K562 (cell line): ENCODE data around the gene PYGB. TPM values are rescaled to one million over a fixed set of nuclear protein-coding genes. Genes with fewer than 3 reads are reported as not detected.

ENCODE experiments used
- ATAC-seq: fragments of 200-7000 bp; cut with Tn5 transposase; 3 replicates; pipeline ENCODE4 v1.9.1; 2020; ENCODE audit warnings: moderate library complexity
- BruUV-seq: library from RNA; stranded (reverse); fragments of 400-500 nt; replicated peaks from 2 replicates; lab custom pipeline; 2021; lab: Mats Ljungman, UMichigan
- CTCF ChIA-PET: fragments of 300-600 bp; formaldehyde crosslinking; extraction: SDS; loops from one replicate; lab custom pipeline; 2021; ENCODE audit warnings: low intra/inter-chr PET ratio; lab: Yijun Ruan, JAX
- POLR2A ChIA-PET: fragments of 300-600, 350-650 bp; sonication (Branson Sonifier 250); formaldehyde crosslinking; extraction: SDS; loops from one replicate; lab custom pipeline; 2021; ENCODE audit warnings: antibody characterized with exemption, inconsistent platforms; lab: Yijun Ruan, JAX
- DNase-seq, 4 experiments: peaks; one replicate each; pipeline versions ENCODE4 v3.0.0 to v3.0.0-alpha.2; 2011 to 2018; ENCODE audit warnings: low spot score in 3 of 4, mixed read lengths in 3 of 4; ENCODE audit errors: extremely low read depth in 1 of 4
- FAIRE-seq: peaks from 2 replicates; lab custom pipeline; 2011; peaks lifted over from hg19 to GRCh38; lab: Jason Lieb, UNC
- H2AFZ ChIP-seq: 2 replicates; pipeline ENCODE4 v1.6.0; 2011; ENCODE audit warnings: low read depth, low read length, control low read depth, inconsistent platforms
- H3K27ac ChIP-seq: fragments of 200-600 bp; 3 replicates; pipeline ENCODE4 v1.8.0; 2011; ENCODE audit warnings: low read depth, mild to moderate bottlenecking, control low read depth, inconsistent platforms, low read length, moderate library complexity, mixed read lengths; ENCODE audit errors: extremely low read depth
- H3K27me3 ChIP-seq, 2 experiments: fragments of 300-600 bp in 1 of 2; 2 replicates in 1 of 2; 3 replicates in 1 of 2; pipeline versions ENCODE4 v1.6.0 to v1.8.0; 2011; ENCODE audit warnings: inconsistent platforms in 2 of 2, low read length in 2 of 2, mild to moderate bottlenecking in 1 of 2, mixed read lengths in 1 of 2, moderate library complexity in 1 of 2; ENCODE audit not compliant: control insufficient read depth in 2 of 2, insufficient read depth in 2 of 2
- H3K36me3 ChIP-seq: fragments of 300-600 bp; 3 replicates; pipeline ENCODE4 v1.8.0; 2011; ENCODE audit warnings: mild to moderate bottlenecking, low read length, inconsistent platforms; ENCODE audit not compliant: control insufficient read depth, insufficient read depth
- H3K4me1 ChIP-seq, 2 experiments: fragments of 200-600 bp in 1 of 2; replicated peaks in 1 of 2; 2 replicates in 1 of 2; 3 replicates in 1 of 2; pipeline versions ENCODE4 v1.5.1 to v1.8.0; 2011; ENCODE audit warnings: inconsistent platforms in 2 of 2, low read length in 2 of 2, mild to moderate bottlenecking in 1 of 2, mixed read lengths in 1 of 2, moderate library complexity in 1 of 2; ENCODE audit not compliant: control insufficient read depth in 2 of 2, insufficient read depth in 2 of 2
- H3K4me2 ChIP-seq: 2 replicates; pipeline ENCODE4 v1.6.1; 2011; ENCODE audit warnings: low read length, control low read depth, inconsistent platforms, mixed read lengths; ENCODE audit not compliant: insufficient read depth
- H3K4me3 ChIP-seq: fragments of 200-600 bp; sonication (generic), shearing (Covaris generic); 2 replicates; pipeline ENCODE4 v1.5.1; 2016; ENCODE audit warnings: control low read depth, inconsistent platforms
- H3K79me2 ChIP-seq: fragments of 200-600 bp; 3 replicates; pipeline ENCODE4 v1.8.0; 2011; ENCODE audit warnings: low read length, inconsistent platforms; ENCODE audit not compliant: control insufficient read depth, insufficient read depth
- H3K9ac ChIP-seq, 2 experiments: 2 replicates each; pipeline versions ENCODE4 v1.6.0 to v1.6.1; 2011; ENCODE audit warnings: low read depth in 2 of 2, low read length in 2 of 2, control low read depth in 1 of 2, inconsistent platforms in 1 of 2, mild to moderate bottlenecking in 1 of 2, mixed read lengths in 1 of 2; ENCODE audit not compliant: insufficient read depth in 1 of 2
- H3K9me1 ChIP-seq: one replicate; pipeline ENCODE4 v1.6.0; 2011; ENCODE audit warnings: inconsistent platforms, mild to moderate bottlenecking, low read length, moderate library complexity; ENCODE audit not compliant: control insufficient read depth, insufficient read depth
- H3K9me3 ChIP-seq: replicated peaks from 2 replicates; pipeline ENCODE4 v1.5.1; 2011; ENCODE audit warnings: low read depth, low read length, inconsistent platforms; ENCODE audit not compliant: control insufficient read depth, insufficient read depth
- H4K20me1 ChIP-seq: replicated peaks from 2 replicates; pipeline ENCODE4 v1.6.1; 2011; ENCODE audit warnings: low read length, inconsistent platforms, mixed read lengths; ENCODE audit not compliant: control insufficient read depth, insufficient read depth
- ARID3B ChIP-seq: fragments of 250-450 bp; sonication (Bioruptor Pico); IDR thresholded peaks from 2 replicates; pipeline ENCODE4 v1.4.0; 2020; ENCODE audit warnings: borderline replicate concordance
- ATF3 ChIP-seq, 2 experiments: fragments of 450-650 bp in 1 of 2; sonication (generic) in 1 of 2; formaldehyde crosslinking in 1 of 2; IDR thresholded peaks in 1 of 2; conservative IDR thresholded peaks in 1 of 2; 2 replicates each; pipeline versions ENCODE4 v1.6.1 to v1.8.1; 2016 to 2023; ENCODE audit warnings: mild to moderate bottlenecking in 2 of 2, moderate library complexity in 2 of 2, inconsistent platforms in 1 of 2, missing genetic modification reagents in 1 of 2
- CBX5 ChIP-seq: IDR thresholded peaks from 2 replicates; pipeline ENCODE4 v1.6.1; 2014; ENCODE audit warnings: low read depth, borderline replicate concordance
- ERF ChIP-seq: fragments of 450-650 bp; formaldehyde crosslinking; IDR thresholded peaks from 2 replicates; pipeline ENCODE4 v1.4.0; 2020; ENCODE audit warnings: mild to moderate bottlenecking, mixed read lengths
- ILF3 ChIP-seq: fragments of 450-650 bp; IDR thresholded peaks from 2 replicates; pipeline ENCODE4 v1.6.1; 2018; ENCODE audit warnings: antibody characterized with exemption, mild to moderate bottlenecking, moderate library complexity, borderline replicate concordance
- NELFE ChIP-seq: IDR thresholded peaks from 2 replicates; pipeline ENCODE4 v1.6.1; 2011; ENCODE audit warnings: mild to moderate bottlenecking; ENCODE audit not compliant: insufficient read depth, insufficient read length
- NUFIP1 ChIP-seq: fragments of 450-650 bp; IDR thresholded peaks from 2 replicates; pipeline ENCODE4 v1.6.1; 2018; ENCODE audit not compliant: partially characterized antibody
- PHF8 ChIP-seq: fragments of 200-600 bp; sonication (generic); IDR thresholded peaks from 2 replicates; pipeline ENCODE4 v1.6.1; 2012; ENCODE audit warnings: mixed run types, mild to moderate bottlenecking, inconsistent platforms, low read length, moderate library complexity, borderline replicate concordance
- PREB ChIP-seq: sonication (generic); formaldehyde crosslinking; IDR thresholded peaks from 2 replicates; pipeline ENCODE4 v1.8.1; 2023; ENCODE audit warnings: mild to moderate bottlenecking, missing genetic modification reagents
- RBBP5 ChIP-seq: fragments of 200-600 bp; sonication (generic); IDR thresholded peaks from 2 replicates; pipeline ENCODE4 v1.6.1; 2012; ENCODE audit warnings: borderline replicate concordance, mild to moderate bottlenecking, low read length, control low read depth, inconsistent platforms; ENCODE audit not compliant: insufficient read depth, poor library complexity, severe bottlenecking
- SIRT6 ChIP-seq: IDR thresholded peaks from one replicate; pipeline ENCODE4 v1.6.1; 2012; ENCODE audit warnings: low read depth, mild to moderate bottlenecking, control low read depth, inconsistent platforms, low read length, moderate library complexity
- THRAP3 ChIP-seq: fragments of 450-650 bp; IDR thresholded peaks from 2 replicates; pipeline ENCODE4 v1.6.1; 2016; ENCODE audit warnings: mild to moderate bottlenecking, inconsistent platforms, borderline replicate concordance
- TSC22D4 ChIP-seq: fragments of 450-650 bp; IDR thresholded peaks from 2 replicates; pipeline ENCODE4 v1.6.1; 2016; ENCODE audit warnings: missing genetic modification characterization, missing biosample characterization, control low read depth
- USF1 ChIP-seq: sonication (generic); formaldehyde crosslinking; IDR thresholded peaks from 2 replicates; pipeline ENCODE4 v1.9.0; 2022; ENCODE audit warnings: mild to moderate bottlenecking, missing genetic modification reagents
- ZEB2 ChIP-seq: fragments of 450-650 bp; IDR thresholded peaks from 2 replicates; pipeline ENCODE4 v1.6.1; 2016
- ZNF384 ChIP-seq: IDR thresholded peaks from 2 replicates; pipeline ENCODE4 v1.6.1; 2012; ENCODE audit warnings: low read depth, low read length, improper control_type of control experiment
- WGBS: fragments of 100-300 bp; shearing (Covaris generic); methylation state at CpG from one replicate; pipeline ENCODE4 v1.1.6; 2016; ENCODE audit warnings: low coverage, mixed read lengths; ENCODE audit not compliant: insufficient coverage; ENCODE audit errors: missing lambda C conversion rate; 5-methylcytosine and 5-hydroxymethylcytosine counted together
- in situ Hi-C: fragments of 300-500 bp; cut with MboI; formaldehyde crosslinking; loops from 4 replicates; pipeline ENCODE4 v1.15.0; 2018; ENCODE audit warnings: inconsistent platforms, mixed read lengths
- intact Hi-C: fragments of 100-400 bp; cut with micrococcal nuclease; formaldehyde crosslinking; loops from 2 replicates; pipeline ENCODE4 v1.14.2; 2022
- polyA plus RNA-seq, 8 experiments: library from polyadenylated mRNA; depleted of rRNA in 4 of 8; stranded (reverse) in 5 of 8; unstranded in 3 of 8; fragments of >200 nt; fragmentation: Nextera tagmentation in 2 of 8; fragmentation: Illumina TruSeq in 1 of 8; extraction: Ambion mirVana in 2 of 8; extraction: Trizol in 1 of 8; gene quantifications; 2 replicates each; pipeline versions ENCODE4 v1.2.1 to v1.2.3, GENCODE V29; 2011 to 2014; ENCODE audit warnings: inconsistent platforms in 1 of 8, missing spikeins in 1 of 8
- total RNA-seq, 7 experiments: library from RNA; depleted of rRNA in 6 of 7; stranded (reverse); fragments of >200 nt in 6 of 7; fragmentation: Illumina TruSeq in 2 of 7; extraction: Trizol in 2 of 7; gene quantifications; 2 replicates each; pipeline versions ENCODE4 v1.2.1 to v1.2.3, GENCODE V29; 2011 to 2021; ENCODE audit warnings: low replicate concordance in 1 of 7

The PYGB gene
- total and polyA plus RNA-seq, 9 of the 15 experiments (the other 6 are each of a cell fraction or from before 2014, with no cell fraction given): 0.34 to 18.0 (median 9.8) TPM

GRCh38 chr20:25282796-25283195 lies 34.9 kb downstream of the PYGB start:
- no peak for DNase-seq
- CTCF ChIA-PET: no interaction called here
- no peaks in the 10 kb centered on the region for H3K79me2 ChIP-seq

More at GRCh38 chr20:25282796-25283195, 34.9 kb downstream of the PYGB start:
- BruUV-seq: no TSS peak
- Histone ChIP-seq H3K4me1 (no peaks in the 10 kb centered on the region), H3K9ac (no peak overlapping the region), H2AFZ (no peak overlapping the region), H3K36me3 (peaks cover 7% of the 10 kb centered on the region; the same call in 1 of the 3 replicates), H3K4me2 (no peak overlapping the region), H3K4me3 (no peak overlapping the region), H4K20me1 (no peaks in the 10 kb centered on the region), H3K9me3 (no peaks in the 10 kb centered on the region), H3K9me1 (no peaks in the 10 kb centered on the region), H3K27ac (no peak overlapping the region), H3K27me3 (no peaks in the 10 kb centered on the region)
- 66% methylated on average over 6 of the region's 11 CpGs for WGBS
- no peak for ATAC-seq
- in situ Hi-C loops: no loop called here
- TF ChIP-seq THRAP3 (no peak), NELFE (no peak), RBBP5 (no peak), USF1 (CRISPR knock-in tag) (no peak), PHF8 (no peak), ZNF384 (no peak), ZEB2 (no peak), PREB (CRISPR knock-in tag) (no peak), NUFIP1 (no peak), SIRT6 (no peak), TSC22D4 (no peak), ILF3 (no peak), ARID3B (CRISPR knock-in tag) (no peak), CBX5 (no peak), ERF (CRISPR knock-in tag) (no peak), ATF3 (IDR thresholded peaks at IDR 0.05) (no peak), ATF3 (CRISPR knock-in tag; conservative IDR thresholded peaks at IDR 0.05) (no peak)
- FAIRE-seq: no peak
- intact Hi-C loops: no loop called here
- POLR2A ChIA-PET: interaction anchor here (1.0 kb wide), 1 partner anchor 17 kb away, joined by 4 read pairs; no protein-coding TSS in a partner anchor
